Suprapubic skin (tissue), 4 donors: ENCODE measurements around the gene LRRC4C.

Experiments
- POLR2A ChIP-seq, 2 donors: fragments of 450-650 bp; IDR thresholded peaks; one replicate each; pipeline ENCODE4 v1.6.1; 2017; ENCODE audit warnings: antibody characterized with exemption in 2 of 2, mild to moderate bottlenecking in 2 of 2, moderate library complexity in 2 of 2
- POLR2AphosphoS5 ChIP-seq, 3 donors: sonication (generic); formaldehyde crosslinking; IDR thresholded peaks; one replicate each; pipeline ENCODE4 v1.6.1; 2017; ENCODE audit warnings: antibody characterized with exemption in 3 of 3
- TF ChIP-seq, protein P1 (sequence below), 2 donors: fragments of 200-600 bp in 1 of 2; fragments of 450-650 bp in 1 of 2; sonication (generic) in 1 of 2; IDR thresholded peaks; one replicate each; pipeline ENCODE4 v1.5.1; 2016 to 2019; ENCODE audit warnings: antibody characterized with exemption in 2 of 2, mild to moderate bottlenecking in 1 of 2, moderate library complexity in 1 of 2

DNA sequence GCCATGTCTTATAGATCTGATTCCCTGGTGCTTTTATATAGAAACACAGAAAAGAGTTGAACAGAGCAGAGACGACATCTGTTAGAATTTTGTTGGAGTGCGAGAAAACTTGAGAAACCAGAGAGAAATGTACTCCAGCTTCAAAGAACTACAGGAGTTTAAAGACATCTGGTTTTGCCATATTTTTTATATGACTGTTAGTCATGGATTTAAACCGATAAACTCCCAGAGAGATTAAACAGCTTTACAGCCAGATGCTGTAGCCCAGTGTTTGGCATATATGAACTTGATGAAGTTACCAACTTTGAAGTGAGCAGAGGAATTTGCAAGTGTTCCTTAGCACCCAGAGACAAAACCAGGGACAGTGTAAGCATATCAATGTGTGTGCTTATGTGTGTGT lies 1083.1 kb downstream of the LRRC4C start:
- TF ChIP-seq, protein P1, sequence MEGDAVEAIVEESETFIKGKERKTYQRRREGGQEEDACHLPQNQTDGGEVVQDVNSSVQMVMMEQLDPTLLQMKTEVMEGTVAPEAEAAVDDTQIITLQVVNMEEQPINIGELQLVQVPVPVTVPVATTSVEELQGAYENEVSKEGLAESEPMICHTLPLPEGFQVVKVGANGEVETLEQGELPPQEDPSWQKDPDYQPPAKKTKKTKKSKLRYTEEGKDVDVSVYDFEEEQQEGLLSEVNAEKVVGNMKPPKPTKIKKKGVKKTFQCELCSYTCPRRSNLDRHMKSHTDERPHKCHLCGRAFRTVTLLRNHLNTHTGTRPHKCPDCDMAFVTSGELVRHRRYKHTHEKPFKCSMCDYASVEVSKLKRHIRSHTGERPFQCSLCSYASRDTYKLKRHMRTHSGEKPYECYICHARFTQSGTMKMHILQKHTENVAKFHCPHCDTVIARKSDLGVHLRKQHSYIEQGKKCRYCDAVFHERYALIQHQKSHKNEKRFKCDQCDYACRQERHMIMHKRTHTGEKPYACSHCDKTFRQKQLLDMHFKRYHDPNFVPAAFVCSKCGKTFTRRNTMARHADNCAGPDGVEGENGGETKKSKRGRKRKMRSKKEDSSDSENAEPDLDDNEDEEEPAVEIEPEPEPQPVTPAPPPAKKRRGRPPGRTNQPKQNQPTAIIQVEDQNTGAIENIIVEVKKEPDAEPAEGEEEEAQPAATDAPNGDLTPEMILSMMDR (IDR thresholded peaks at IDR 0.05), result no peak
- TF ChIP-seq POLR2A (IDR thresholded peaks at IDR 0.05) (no peak), POLR2AphosphoS5 (IDR thresholded peaks at IDR 0.05) (no peak)
